ENCODE results near the gene CMAS. TPM values are rescaled to one million over a fixed set of nuclear protein-coding genes. Genes with fewer than 3 reads are reported as not detected.
"Not testable (repeated sequence)": the region's sequence is repeated elsewhere in the genome, so short reads cannot be mapped to it uniquely, and the experiment has no call there.

Gene CMAS
- 35.1 and 40.1 TPM in 2 replicates for total RNA-seq

- DNase-seq (ENCODE audit: low read depth): peak; percentile 36
Observed at GRCh38 chr12:22046090-22046967, at the start of gene CMAS. CMAS (plus strand) TSS chr12:22046218; CDS start chr12:22046304, 86 bp downstream.

GRCh38 chr12:21998295-21998694, 47.7 kb upstream of the CMAS start:
- DNase-seq (ENCODE audit: low read depth): no peak

GRCh38 chr12:21998782-21999181, 47.2 kb upstream of the CMAS start:
- no peak for DNase-seq (ENCODE audit: low read depth)

DNA sequence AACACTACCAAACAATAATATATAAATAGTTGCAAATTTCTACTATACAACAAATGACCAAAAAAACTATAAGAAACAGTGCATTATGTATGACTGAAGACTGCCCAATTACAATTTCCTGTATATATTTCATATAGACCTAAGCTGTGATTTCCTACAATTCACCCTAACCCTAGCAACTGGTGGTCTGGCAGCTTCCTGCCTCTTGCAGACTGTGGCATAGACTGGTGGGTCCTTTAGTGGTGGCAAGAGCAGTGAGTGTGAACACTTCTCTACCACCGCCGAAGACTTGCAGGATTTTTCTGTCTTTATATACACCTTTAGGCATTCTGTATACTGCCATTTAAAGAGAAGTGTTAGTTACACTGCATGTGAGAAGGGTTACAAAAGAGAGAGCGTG, 43.6 kb upstream of the CMAS start:
- no peak for DNase-seq (ENCODE audit: low read depth)

GRCh38 chr12:22007794-22008193, 38.2 kb upstream of the CMAS start:
- not testable (repeated sequence) for DNase-seq (ENCODE audit: low read depth)

DNA sequence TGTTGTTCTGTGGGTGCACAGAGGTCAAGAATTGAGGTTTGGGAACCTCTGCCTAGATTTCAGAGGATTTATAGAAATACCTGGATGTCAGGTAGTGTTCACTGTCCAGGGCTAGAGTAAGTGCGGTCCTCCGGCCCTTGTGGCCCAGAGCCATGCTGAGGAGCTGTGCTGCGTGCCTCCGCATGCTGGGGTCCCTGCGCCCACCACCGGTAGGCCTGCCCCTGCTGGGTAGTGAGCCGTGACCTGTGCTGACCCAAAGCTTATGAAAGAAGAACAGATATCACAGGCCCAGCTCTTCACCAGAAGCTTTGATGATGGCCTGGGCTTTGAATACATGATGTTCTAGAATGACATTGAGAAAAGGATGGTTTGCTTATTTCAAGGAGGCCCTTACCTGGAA, 37.8 kb upstream of the CMAS start:
- no peak for DNase-seq (ENCODE audit: low read depth)

- no peak for DNase-seq (ENCODE audit: low read depth)
Observed at GRCh38 chr12:22014041-22014782, 31.8 kb upstream of the CMAS start.

DNA sequence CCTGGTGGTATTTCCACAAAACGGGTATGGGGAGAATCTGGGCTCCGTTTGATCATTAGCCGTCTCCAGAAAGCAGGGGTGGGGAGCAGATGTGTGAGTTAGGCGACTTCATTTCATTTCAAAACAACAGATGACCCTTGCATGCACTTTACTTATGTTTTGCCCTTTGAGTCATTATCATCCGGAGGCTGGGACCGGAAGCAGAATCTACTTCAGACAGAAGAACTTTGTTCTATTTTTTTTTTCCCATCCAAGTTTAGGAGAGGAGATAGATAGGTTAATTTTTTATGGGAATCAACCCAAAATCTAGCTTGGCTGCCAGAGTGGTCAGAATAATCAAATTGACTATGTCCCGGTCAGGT, 31.3 kb upstream of the CMAS start:
- no peak for DNase-seq (ENCODE audit: low read depth)

DNA sequence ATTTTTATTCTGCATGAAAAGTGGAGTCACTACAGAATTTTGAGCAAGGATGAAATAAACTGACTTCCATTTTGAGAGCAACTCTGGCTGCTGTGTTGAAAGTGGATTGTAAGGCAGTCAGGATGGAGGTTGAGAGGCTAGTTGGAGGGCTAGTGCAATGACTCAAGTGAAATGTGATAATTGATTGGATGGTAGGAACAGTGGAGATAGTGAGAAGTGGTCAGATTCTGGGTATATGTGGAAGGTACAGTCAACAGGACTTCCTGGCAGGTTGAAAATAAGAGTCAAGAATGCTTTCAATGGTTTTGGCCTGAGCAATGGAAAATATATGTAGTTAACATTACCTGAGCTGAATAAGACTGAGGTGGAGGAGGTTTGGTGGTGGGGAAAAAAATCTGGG, 29.0 kb upstream of the CMAS start:
- DNase-seq (ENCODE audit: low read depth): no peak

GRCh38 chr12:22018860-22019259, 27.2 kb upstream of the CMAS start:
- DNase-seq (ENCODE audit: low read depth): peak; percentile 27

DNA sequence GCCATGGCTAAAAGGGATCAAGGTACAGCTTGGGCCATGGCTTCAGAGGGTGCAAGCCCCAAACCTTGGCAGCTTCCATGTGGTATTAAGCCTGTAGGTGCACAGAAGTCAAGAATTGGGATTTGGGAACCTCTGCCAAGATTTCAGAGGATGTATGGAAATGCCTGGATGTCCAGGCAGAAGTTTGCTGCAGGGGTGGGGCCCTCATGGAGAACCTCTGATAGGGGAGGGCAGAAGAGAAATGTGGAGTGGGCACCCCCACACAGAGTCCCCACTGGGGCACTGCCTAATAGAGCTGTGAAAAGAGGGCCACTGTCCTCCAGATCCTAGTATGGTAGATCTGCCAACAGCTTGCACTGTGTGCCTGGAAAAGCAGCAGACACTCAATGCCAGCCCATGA, 22.5 kb upstream of the CMAS start:
- DNase-seq (ENCODE audit: low read depth): not testable (repeated sequence)

DNA sequence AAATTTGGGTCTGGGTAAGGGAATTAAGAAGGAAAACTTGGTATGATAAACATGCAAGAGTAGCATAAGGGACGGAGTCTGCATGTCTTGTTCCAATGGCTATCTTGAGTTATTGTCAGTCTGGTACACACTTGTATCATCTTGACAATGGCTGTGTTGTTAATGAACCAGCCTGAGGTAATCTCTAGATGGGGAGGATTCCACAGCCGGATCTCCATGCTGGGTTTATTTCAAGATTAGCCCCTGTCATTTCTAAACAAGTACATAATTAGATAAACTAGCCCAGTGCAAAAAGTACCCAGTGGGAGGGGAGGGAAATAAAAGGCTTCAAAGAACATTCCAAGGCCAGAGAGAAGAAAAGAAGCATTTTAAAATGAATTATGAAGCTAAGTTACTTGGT, 16.5 kb upstream of the CMAS start:
- DNase-seq (ENCODE audit: low read depth): no peak

GRCh38 chr12:22029991-22030390, 16.0 kb upstream of the CMAS start:
- DNase-seq (ENCODE audit: low read depth): no peak

GRCh38 chr12:22032732-22033131, 13.3 kb upstream of the CMAS start:
- DNase-seq (ENCODE audit: low read depth): no peak

- DNase-seq (ENCODE audit: low read depth): peak; percentile 44
Observed at GRCh38 chr12:22034709-22035506, 11.1 kb upstream of the CMAS start.

- no peak for DNase-seq (ENCODE audit: low read depth)
Observed at GRCh38 chr12:22037947-22038346, 8.1 kb upstream of the CMAS start.

DNA sequence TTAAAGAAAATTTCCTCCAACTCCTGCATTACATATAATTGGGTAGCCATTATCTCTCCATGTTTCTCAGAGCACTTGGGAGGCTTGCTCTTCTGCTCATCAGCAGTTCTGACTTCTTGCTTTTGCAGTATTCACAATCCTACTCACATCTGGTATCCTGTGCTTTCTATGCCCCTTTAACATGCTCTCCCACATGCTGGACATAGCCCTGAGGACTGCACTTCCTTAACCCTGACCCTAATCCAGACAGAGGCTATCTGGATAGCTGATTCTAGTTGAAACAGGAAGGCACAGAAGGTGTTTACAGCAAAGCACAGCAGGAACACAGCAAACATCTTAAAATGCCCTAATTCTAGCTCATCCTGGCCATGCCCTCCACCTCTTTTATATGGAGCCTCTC, 7.3 kb upstream of the CMAS start:
- DNase-seq (ENCODE audit: low read depth): no peak

DNA sequence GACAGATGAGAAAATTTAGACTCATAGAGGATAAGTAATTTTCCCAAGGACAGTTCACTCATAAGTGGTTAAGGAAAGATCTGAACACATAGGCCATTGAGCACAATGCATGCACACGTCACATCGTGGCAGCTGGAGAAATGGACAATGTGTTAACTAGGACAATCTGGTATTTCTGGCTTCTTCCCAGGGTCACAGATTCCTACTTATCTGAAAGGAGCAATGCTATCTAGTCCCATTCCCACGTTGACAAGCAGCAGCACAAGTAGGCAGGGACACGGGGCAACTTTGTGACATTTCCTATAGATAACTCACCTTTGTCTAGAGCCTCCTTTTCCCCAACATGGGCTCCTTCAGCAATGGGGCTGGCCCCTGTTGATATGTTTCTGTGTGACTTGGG, 6.7 kb upstream of the CMAS start:
- no peak for DNase-seq (ENCODE audit: low read depth)

DNA sequence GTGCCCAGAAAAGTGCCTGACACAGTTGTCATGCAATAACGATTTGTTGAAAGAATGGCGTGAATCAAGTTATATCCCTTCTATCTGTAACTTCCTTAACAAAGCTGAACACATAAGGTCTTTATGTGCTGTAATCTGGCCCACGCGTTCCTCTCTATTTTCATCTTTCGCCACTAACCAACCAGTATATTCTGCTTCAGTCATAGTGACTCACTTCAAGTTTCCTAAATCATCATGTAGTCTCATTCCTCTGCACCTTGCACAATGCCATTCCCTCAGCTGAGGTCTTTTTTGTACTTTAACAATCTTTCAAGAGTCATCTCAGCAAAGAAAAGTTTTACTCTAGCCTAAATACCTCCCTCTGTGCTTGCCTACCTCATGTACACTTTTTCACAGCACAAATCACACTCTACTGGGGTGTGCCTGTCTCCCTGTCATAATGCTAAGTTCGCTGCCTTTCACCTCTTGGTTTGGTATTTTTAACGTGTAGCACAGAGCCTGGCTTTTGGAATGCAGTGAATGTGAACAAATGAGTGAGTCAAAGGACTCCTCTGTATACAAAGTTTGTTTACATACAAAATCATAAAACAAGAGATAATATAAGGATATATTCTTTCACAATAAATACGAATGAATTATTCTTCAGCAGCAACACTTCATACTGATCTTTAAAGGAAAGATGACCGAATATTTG, 2.9 kb upstream of the CMAS start:
- no peak for DNase-seq (ENCODE audit: low read depth)

DNA sequence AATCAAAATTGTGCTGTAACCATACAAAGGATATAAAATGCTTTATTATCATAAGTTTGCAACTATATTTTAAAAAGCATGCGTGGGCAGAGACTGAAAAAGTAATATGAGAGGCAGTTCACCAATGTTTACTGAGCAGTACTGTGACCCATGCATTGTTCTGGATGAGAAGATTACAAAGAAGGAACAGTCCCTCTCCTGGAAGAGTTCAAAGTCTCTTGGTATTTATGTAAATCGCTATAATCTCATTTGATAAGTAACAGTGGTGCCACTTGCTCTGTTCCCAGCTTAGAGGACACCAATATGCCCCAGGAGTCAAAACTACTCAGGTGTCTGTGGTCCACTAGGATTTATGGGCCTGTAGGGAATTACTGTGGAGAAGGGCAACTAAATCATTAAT, 2.1 kb upstream of the CMAS start:
- DNase-seq (ENCODE audit: low read depth): no peak

DNA sequence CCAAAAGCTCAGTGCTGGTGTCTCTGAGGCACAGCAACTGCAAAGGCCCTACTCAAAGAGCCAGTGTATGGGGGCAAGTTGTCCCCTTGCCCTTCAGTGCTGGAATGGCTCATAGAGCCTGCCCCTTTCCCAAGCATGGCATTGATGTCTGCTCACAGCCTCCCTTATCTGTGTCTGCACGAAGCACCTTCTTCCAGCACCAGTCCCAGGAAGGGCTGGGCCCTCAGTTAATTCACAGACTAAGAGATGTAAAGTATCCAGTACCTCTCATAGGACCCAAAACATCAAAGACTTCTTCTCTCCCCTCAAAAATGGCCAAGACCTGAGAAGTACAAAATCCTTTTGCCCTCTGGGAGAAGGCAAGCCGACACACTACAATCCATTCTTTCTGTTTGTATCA, 1.6 kb upstream of the CMAS start:
- no peak for DNase-seq (ENCODE audit: low read depth)

DNA sequence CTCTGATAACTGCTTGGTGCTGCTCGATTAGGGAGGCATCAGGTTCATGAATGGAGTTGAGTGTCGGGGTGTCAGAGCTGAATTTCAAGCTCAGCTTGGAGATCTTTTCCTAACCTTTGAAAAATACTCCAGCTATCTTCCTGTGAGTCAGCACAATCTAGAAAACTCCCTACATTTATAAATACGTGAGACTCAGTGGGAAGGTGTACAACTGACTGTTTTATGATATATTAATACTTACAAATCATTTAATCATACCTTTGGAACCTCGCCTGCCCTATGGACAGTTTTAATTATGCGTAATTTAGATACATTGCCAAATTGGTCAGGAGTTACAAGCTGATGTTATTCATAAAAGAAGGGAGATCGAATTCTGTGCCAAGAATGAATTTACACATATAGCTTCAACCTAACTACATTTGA, 961 bp downstream of the CMAS start:
- DNase-seq (ENCODE audit: low read depth): peak; percentile 36
